Measurements from ENCODE around the gene SLC5A2.

GRCh38 chr16:31485571-31485970 is 2.6 kb downstream of the SLC5A2 start:
- TF ChIP-seq CTCF (IDR thresholded peaks at IDR 0.05; ENCODE audit: low read depth, low read length) (no peak), EZH2phosphoT487 (IDR thresholded peaks at IDR 0.05; ENCODE audit: low read depth) (no peak)
